WTC11 (cell line): ENCODE results near the gene RNASEL. TPM values are rescaled to one million over a fixed set of nuclear protein-coding genes. Genes with fewer than 3 reads are reported as not detected.

ENCODE experiments used
- ATAC-seq: fragments of 200-7000 bp; cut with Tn5 transposase; 2 replicates; pipeline ENCODE4 v1.10.0; 2021; ENCODE audit warnings: mild to moderate bottlenecking, moderate library complexity
- CTCF ChIA-PET: fragments of 300-600 bp; sonication (Branson Sonifier 250); formaldehyde crosslinking; loops from one replicate; lab custom pipeline; 2021; ENCODE audit warnings: antibody characterized with exemption; lab: Charles Lee
- POLR2A ChIA-PET: fragments of 350-600 bp; sonication (Branson Sonifier 250); formaldehyde crosslinking; loops from one replicate; lab custom pipeline; 2021; ENCODE audit warnings: antibody characterized with exemption; lab: Charles Lee
- DNase-seq: peaks from one replicate; pipeline ENCODE4 v3.0.0; 2021; ENCODE audit warnings: low spot score
- H3K27ac Mint-ChIP-seq: 2 replicates; pipeline ENCODE4 v1.8.0; 2021; ENCODE audit warnings: mixed read lengths
- H3K27me3 Mint-ChIP-seq: 2 replicates; pipeline ENCODE4 v1.8.0; 2021; ENCODE audit warnings: low read depth, mild to moderate bottlenecking, moderate library complexity, mixed read lengths
- H3K36me3 Mint-ChIP-seq: 2 replicates; pipeline ENCODE4 v1.8.0; 2021; ENCODE audit warnings: mixed read lengths
- H3K4me1 Mint-ChIP-seq: 2 replicates; pipeline ENCODE4 v1.8.0; 2022; ENCODE audit warnings: mixed read lengths
- H3K4me3 Mint-ChIP-seq: 2 replicates; pipeline ENCODE4 v1.8.0; 2021; ENCODE audit warnings: mild to moderate bottlenecking, moderate library complexity, mixed read lengths
- H3K9me3 Mint-ChIP-seq: 2 replicates; pipeline ENCODE4 v1.8.0; 2021; ENCODE audit warnings: mixed read lengths
- AFF4 ChIP-seq: sonication (generic); formaldehyde crosslinking; IDR thresholded peaks from 2 replicates; pipeline ENCODE4 v1.8.1; 2023; ENCODE audit warnings: mild to moderate bottlenecking, missing genetic modification reagents, borderline replicate concordance
- E2F5 ChIP-seq: sonication (generic); formaldehyde crosslinking; IDR thresholded peaks from 2 replicates; pipeline ENCODE4 v1.8.1; 2022; ENCODE audit warnings: mild to moderate bottlenecking, moderate library complexity, missing genetic modification reagents
- ETV6 ChIP-seq: sonication (generic); formaldehyde crosslinking; IDR thresholded peaks from 2 replicates; pipeline ENCODE4 v1.8.1; 2022; ENCODE audit warnings: mild to moderate bottlenecking, missing genetic modification reagents
- FOXJ3 ChIP-seq: sonication (generic); formaldehyde crosslinking; IDR thresholded peaks from 2 replicates; pipeline ENCODE4 v1.9.0; 2021; ENCODE audit warnings: missing genetic modification reagents, mild to moderate bottlenecking, borderline replicate concordance
- GRHL2 ChIP-seq: fragments of 250-450 bp; sonication (Bioruptor Pico); IDR thresholded peaks from 2 replicates; pipeline ENCODE4 v1.8.0; 2022; ENCODE audit warnings: mild to moderate bottlenecking, moderate library complexity; ENCODE audit not compliant: insufficient replicate concordance, severe bottlenecking
- MLX ChIP-seq: sonication (generic); formaldehyde crosslinking; IDR thresholded peaks from 2 replicates; pipeline ENCODE4 v1.8.1; 2023; ENCODE audit warnings: mild to moderate bottlenecking, missing genetic modification reagents, moderate library complexity
- MXD4 ChIP-seq: fragments of 250-450 bp; sonication (Bioruptor Pico); IDR thresholded peaks from 2 replicates; pipeline ENCODE4 v1.8.0; 2021; ENCODE audit warnings: mild to moderate bottlenecking, moderate library complexity, borderline replicate concordance
- NR2C2 ChIP-seq: sonication (generic); formaldehyde crosslinking; IDR thresholded peaks from 2 replicates; pipeline ENCODE4 v1.8.0; 2022; ENCODE audit warnings: mild to moderate bottlenecking, missing genetic modification reagents
- PRDM15 ChIP-seq: sonication (generic); formaldehyde crosslinking; IDR thresholded peaks from 2 replicates; pipeline ENCODE4 v1.8.0; 2022; ENCODE audit warnings: missing genetic modification reagents
- PREB ChIP-seq: sonication (generic); formaldehyde crosslinking; IDR thresholded peaks from 2 replicates; pipeline ENCODE4 v1.8.1; 2022; ENCODE audit warnings: mild to moderate bottlenecking, missing genetic modification reagents, moderate library complexity, borderline replicate concordance
- SOX15 ChIP-seq: fragments of 250-450 bp; sonication (Bioruptor Pico); IDR thresholded peaks from 2 replicates; pipeline ENCODE4 v1.9.0; 2021; ENCODE audit warnings: mild to moderate bottlenecking
- STAT6 ChIP-seq: sonication (generic); formaldehyde crosslinking; conservative IDR thresholded peaks from 2 replicates; pipeline ENCODE4 v1.8.1; 2023; ENCODE audit warnings: mild to moderate bottlenecking, low read depth, missing genetic modification reagents, moderate library complexity
- ZNF219 ChIP-seq: sonication (generic); formaldehyde crosslinking; IDR thresholded peaks from 2 replicates; pipeline ENCODE4 v1.8.0; 2023; ENCODE audit warnings: missing genetic modification reagents, mild to moderate bottlenecking, borderline replicate concordance
- ZNF396 ChIP-seq: fragments of 250-450 bp; sonication (Bioruptor Pico); IDR thresholded peaks from 2 replicates; pipeline ENCODE4 v1.8.0; 2021; ENCODE audit warnings: mild to moderate bottlenecking, moderate library complexity, borderline replicate concordance
- ZNF532 ChIP-seq: fragments of 250-450 bp; sonication (Bioruptor Pico); IDR thresholded peaks from 2 replicates; pipeline ENCODE4 v1.9.0; 2021; ENCODE audit warnings: mild to moderate bottlenecking, borderline replicate concordance
- total RNA-seq: library from RNA; stranded (reverse); gene quantifications from 3 replicates; pipeline ENCODE4 v1.2.3, GENCODE V29; 2021

Gene RNASEL
- total RNA-seq, 1 experiment from 2014 or later: 0.77 TPM

- Mint-ChIP-seq H3K36me3 (no peaks in the 10 kb centered on the region), H3K27ac (no peak overlapping the region), H3K4me3 (no peak overlapping the region), H3K27me3 (no peaks in the 10 kb centered on the region; the same call in 1 of the 2 replicates), H3K4me1 (peaks cover 5% of the 10 kb centered on the region), H3K9me3 (no peaks in the 10 kb centered on the region)
- ATAC-seq: no peak
- ChIA-PET CTCF (interaction anchor here (1.1 kb wide), 1 partner anchor 245 kb away, joined by 3 read pairs; no protein-coding TSS in a partner anchor), POLR2A (no interaction called here)
- DNase-seq: no peak
- TF ChIP-seq ZNF532 (CRISPR knock-in tag) (no peak), SOX15 (CRISPR knock-in tag) (no peak), GRHL2 (no peak), PREB (no peak), MLX (CRISPR knock-in tag) (no peak)
- TF ChIP-seq, all 79 proteins: peak for 0
Measured at GRCh38 chr1:182564406-182565004, 24.6 kb downstream of the RNASEL start.

- no peaks in the 10 kb centered on the region; the same call in 1 of the 2 replicates for H3K9me3 Mint-ChIP-seq
- DNase-seq (no peak), ATAC-seq (no peak)
- ChIA-PET POLR2A (no interaction called here), CTCF (interaction anchor here (0.6 kb wide), 1 partner anchor 164 kb away, joined by 4 read pairs; no protein-coding TSS in a partner anchor)
- H3K27me3 Mint-ChIP-seq: no peaks in the 10 kb centered on the region; the same call in 1 of the 2 replicates
- no peaks in the 10 kb centered on the region for H3K36me3 Mint-ChIP-seq
- no peak overlapping the region for H3K27ac Mint-ChIP-seq
- H3K4me3 Mint-ChIP-seq: no peak overlapping the region
- TF ChIP-seq SOX15 (CRISPR knock-in tag): no peak
- no peak for TF ChIP-seq ETV6 (CRISPR knock-in tag)
- TF ChIP-seq ZNF396 (CRISPR knock-in tag): no peak
- TF ChIP-seq ZNF219 (CRISPR knock-in tag): no peak
- no peak for TF ChIP-seq AFF4
- no peak for TF ChIP-seq E2F5 (CRISPR knock-in tag)
- TF ChIP-seq PRDM15 (CRISPR knock-in tag): no peak
- TF ChIP-seq NR2C2: no peak
- TF ChIP-seq STAT6: no peak
- TF ChIP-seq FOXJ3 (CRISPR knock-in tag): no peak
- no peak for TF ChIP-seq MXD4
- peaks cover 5% of the 10 kb centered on the region for H3K4me1 Mint-ChIP-seq
Measured at GRCh38 chr1:182563095-182563494, 26.0 kb downstream of the RNASEL start.
